Caco-2 (cell line): ENCODE measurements around the gene KDM4B. TPM values are rescaled to one million over a fixed set of nuclear protein-coding genes. Genes with fewer than 3 reads are reported as not detected.

Experiments used
- BruUV-seq: library from RNA; stranded (reverse); fragments of 400-500 nt; replicated peaks from 2 replicates; lab custom pipeline; 2021; lab: Mats Ljungman, UMichigan
- CTCF ChIA-PET: fragments of 300-600 bp; sonication (Branson Sonifier 250); formaldehyde crosslinking; loops from one replicate; lab custom pipeline; 2022; ENCODE audit warnings: antibody characterized with exemption; lab: Charles Lee
- POLR2A ChIA-PET: fragments of 300-600 bp; sonication (Branson Sonifier 250); formaldehyde crosslinking; loops from one replicate; lab custom pipeline; 2022; ENCODE audit warnings: antibody characterized with exemption; lab: Charles Lee
- DNase-seq, 2 experiments: peaks; one replicate each; pipeline versions ENCODE4 v3.0.0 to v3.0.0-alpha.2; 2020 to 2022
- H3K27me3 ChIP-seq: replicated peaks from 2 replicates; pipeline ENCODE4 v1.6.0; 2011; ENCODE audit warnings: low read length; ENCODE audit not compliant: control insufficient read depth, insufficient read depth
- H3K36me3 ChIP-seq: 2 replicates; pipeline ENCODE4 v1.5.1; 2011; ENCODE audit warnings: low read length; ENCODE audit not compliant: control insufficient read depth, insufficient read depth
- H3K4me1 ChIP-seq: fragments of 250-450 bp; sonication (Bioruptor Pico); 2 replicates; pipeline ENCODE4 v1.5.1; 2020; ENCODE audit warnings: mild to moderate bottlenecking
- H3K4me3 ChIP-seq: 2 replicates; pipeline ENCODE4 v1.5.1; 2011; ENCODE audit warnings: low read depth, mild to moderate bottlenecking, control low read depth, low read length
- H3K9me3 ChIP-seq: fragments of 250-450 bp; sonication (Bioruptor Pico); 2 replicates; pipeline ENCODE4 v1.5.1; 2020; ENCODE audit warnings: mild to moderate bottlenecking, moderate library complexity
- H3K27ac Mint-ChIP-seq: one replicate; pipeline ENCODE4 v1.8.0; 2022; ENCODE audit warnings: mixed read lengths; ENCODE audit not compliant: unreplicated experiment
- H3K27me3 Mint-ChIP-seq: one replicate; pipeline ENCODE4 v1.8.0; 2022; ENCODE audit warnings: mixed read lengths; ENCODE audit not compliant: insufficient read depth, unreplicated experiment
- H3K36me3 Mint-ChIP-seq: one replicate; pipeline ENCODE4 v1.8.0; 2022; ENCODE audit warnings: mild to moderate bottlenecking, mixed read lengths; ENCODE audit not compliant: insufficient read depth, unreplicated experiment
- H3K4me1 Mint-ChIP-seq: one replicate; pipeline ENCODE4 v1.8.0; 2022; ENCODE audit warnings: low read depth, mixed read lengths; ENCODE audit not compliant: unreplicated experiment
- H3K4me3 Mint-ChIP-seq: one replicate; pipeline ENCODE4 v1.8.0; 2022; ENCODE audit warnings: mild to moderate bottlenecking, moderate library complexity, mixed read lengths; ENCODE audit not compliant: unreplicated experiment
- H3K9me3 Mint-ChIP-seq: one replicate; pipeline ENCODE4 v1.8.0; 2022; ENCODE audit warnings: mixed read lengths; ENCODE audit not compliant: unreplicated experiment
- intact Hi-C: fragments of 100-400 bp; cut with micrococcal nuclease; formaldehyde crosslinking; loops from one replicate; pipeline ENCODE4 v1.10.0; 2022; ENCODE audit not compliant: unreplicated experiment
- total RNA-seq: library from RNA; stranded (reverse); gene quantifications from 2 replicates; pipeline ENCODE4 v1.2.3, GENCODE V29; 2022
- TF ChIP-seq, protein P1 (sequence below), 2 experiments: fragments of 200-600 bp in 1 of 2; IDR thresholded peaks; 1 replicate in 1 of 2; 2 replicates in 1 of 2; pipeline versions ENCODE4 v1.5.1 to v1.8.0; 2011 to 2022; ENCODE audit warnings: antibody characterized with exemption in 1 of 2, control low read depth in 1 of 2, inconsistent platforms in 1 of 2, low read depth in 1 of 2, low read length in 1 of 2, mild to moderate bottlenecking in 1 of 2, moderate library complexity in 1 of 2; ENCODE audit not compliant: insufficient read depth in 1 of 2, severe bottlenecking in 1 of 2, unreplicated experiment in 1 of 2

Gene KDM4B
- total RNA-seq, 1 experiment from 2014 or later = 27.4 TPM

DNA sequence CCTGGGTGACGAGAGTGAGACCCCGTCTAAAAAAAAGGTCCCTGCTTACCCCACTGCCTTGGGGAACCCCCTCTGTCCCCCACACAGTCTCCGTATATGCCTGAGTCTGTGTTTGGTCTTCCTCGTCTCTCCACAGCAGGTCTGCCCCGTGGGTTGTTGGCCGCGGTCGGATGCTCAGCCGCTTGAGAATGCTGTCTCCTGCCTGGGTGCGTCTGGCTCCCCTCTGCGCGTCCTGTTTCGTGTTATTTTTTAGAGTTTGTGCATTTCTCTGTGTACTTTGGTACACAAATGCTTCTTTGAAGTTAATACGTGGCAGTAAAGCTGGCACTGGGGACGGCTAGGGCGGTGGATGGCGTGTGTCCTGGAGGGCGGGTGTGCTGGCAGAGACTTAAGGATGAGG, 34.9 kb downstream of the KDM4B start:
- POLR2A ChIA-PET = no interaction called here
- intact Hi-C loops = no loop called here
- Histone ChIP-seq H3K4me3 (no peak overlapping the region), H3K27me3 (no peaks in the 10 kb centered on the region), H3K9me3 (no peaks in the 10 kb centered on the region), H3K4me1 (peaks cover 17% of the 10 kb centered on the region; the same call in 1 of the 2 replicates), H3K36me3 (no peaks in the 10 kb centered on the region)
- no peak for DNase-seq
- BruUV-seq = no TSS peak
- TF ChIP-seq, protein P1, sequence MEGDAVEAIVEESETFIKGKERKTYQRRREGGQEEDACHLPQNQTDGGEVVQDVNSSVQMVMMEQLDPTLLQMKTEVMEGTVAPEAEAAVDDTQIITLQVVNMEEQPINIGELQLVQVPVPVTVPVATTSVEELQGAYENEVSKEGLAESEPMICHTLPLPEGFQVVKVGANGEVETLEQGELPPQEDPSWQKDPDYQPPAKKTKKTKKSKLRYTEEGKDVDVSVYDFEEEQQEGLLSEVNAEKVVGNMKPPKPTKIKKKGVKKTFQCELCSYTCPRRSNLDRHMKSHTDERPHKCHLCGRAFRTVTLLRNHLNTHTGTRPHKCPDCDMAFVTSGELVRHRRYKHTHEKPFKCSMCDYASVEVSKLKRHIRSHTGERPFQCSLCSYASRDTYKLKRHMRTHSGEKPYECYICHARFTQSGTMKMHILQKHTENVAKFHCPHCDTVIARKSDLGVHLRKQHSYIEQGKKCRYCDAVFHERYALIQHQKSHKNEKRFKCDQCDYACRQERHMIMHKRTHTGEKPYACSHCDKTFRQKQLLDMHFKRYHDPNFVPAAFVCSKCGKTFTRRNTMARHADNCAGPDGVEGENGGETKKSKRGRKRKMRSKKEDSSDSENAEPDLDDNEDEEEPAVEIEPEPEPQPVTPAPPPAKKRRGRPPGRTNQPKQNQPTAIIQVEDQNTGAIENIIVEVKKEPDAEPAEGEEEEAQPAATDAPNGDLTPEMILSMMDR (IDR thresholded peaks at IDR 0.05; ENCODE audit: insufficient read depth in 1 of 2, low read depth in 1 of 2, low read length in 1 of 2, severe bottlenecking in 1 of 2, unreplicated experiment in 1 of 2) = no peak
- Mint-ChIP-seq H3K27me3 (no peaks in the 10 kb centered on the region), H3K36me3 (no peaks in the 10 kb centered on the region), H3K4me1 (peaks cover 15% of the 10 kb centered on the region), H3K9me3 (peaks cover 9% of the 10 kb centered on the region), H3K27ac (peak overlapping the region; percentile 8), H3K4me3 (no peak overlapping the region)
- CTCF ChIA-PET = interaction anchor here (0.6 kb wide), 1 partner anchor 27 kb away, joined by 3 read pairs; no protein-coding TSS in a partner anchor

DNA sequence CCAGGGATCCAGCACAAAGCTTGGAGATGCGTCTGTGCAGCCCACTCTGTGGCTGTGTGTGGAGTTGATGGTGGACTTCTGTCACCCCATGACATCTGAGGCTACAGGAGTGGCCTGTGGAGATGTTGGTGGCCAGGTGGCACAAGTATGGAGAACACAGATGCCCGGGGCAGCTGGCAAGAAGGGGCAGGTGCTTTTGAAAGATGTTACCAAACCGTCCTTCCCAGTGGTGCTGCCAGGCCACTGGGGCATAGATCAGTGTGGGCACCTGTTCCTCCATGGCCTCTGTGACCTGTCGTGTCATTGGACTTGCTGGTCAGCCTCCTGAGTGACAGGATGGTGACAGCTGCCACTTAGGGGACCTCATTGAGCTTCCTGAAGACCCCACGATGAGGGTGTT, 36.2 kb downstream of the KDM4B start:
- Mint-ChIP-seq H3K4me1 (peaks cover 15% of the 10 kb centered on the region), H3K27ac (no peak overlapping the region), H3K4me3 (no peak overlapping the region), H3K36me3 (no peaks in the 10 kb centered on the region), H3K27me3 (no peaks in the 10 kb centered on the region), H3K9me3 (peaks cover 9% of the 10 kb centered on the region)
- no TSS peak for BruUV-seq
- Histone ChIP-seq H3K4me3 (no peak overlapping the region), H3K27me3 (no peaks in the 10 kb centered on the region), H3K36me3 (no peaks in the 10 kb centered on the region), H3K9me3 (no peaks in the 10 kb centered on the region), H3K4me1 (peaks cover 17% of the 10 kb centered on the region; the same call in 1 of the 2 replicates)
- intact Hi-C loops = no loop called here
- ChIA-PET CTCF (interaction anchor here (0.5 kb wide), 1 partner anchor 227 kb away, joined by 5 read pairs; no protein-coding TSS in a partner anchor), POLR2A (no interaction called here)
- no peak for DNase-seq
- TF ChIP-seq, protein P1 (IDR thresholded peaks at IDR 0.05; ENCODE audit: insufficient read depth in 1 of 2, low read depth in 1 of 2, low read length in 1 of 2, severe bottlenecking in 1 of 2, unreplicated experiment in 1 of 2) = no peak

DNA sequence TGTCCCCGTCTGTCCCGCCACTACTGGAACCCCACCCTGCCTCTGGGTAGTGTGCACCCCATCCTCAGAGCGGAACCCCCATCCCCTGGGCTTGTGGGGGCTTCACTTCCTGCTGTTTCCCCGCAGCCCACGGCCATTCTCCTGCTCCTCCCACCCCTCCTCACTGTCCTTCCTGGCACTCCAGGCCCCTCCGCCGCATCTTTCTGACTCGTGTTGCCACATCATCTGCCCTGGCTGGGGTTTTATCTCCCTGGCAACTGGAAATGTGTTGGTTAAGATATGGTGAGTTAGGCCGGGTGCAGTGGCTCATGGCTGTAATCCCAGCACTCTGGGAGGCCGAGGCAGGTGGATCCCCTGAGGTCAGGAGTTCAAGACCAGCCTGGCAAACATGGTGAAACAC, 37.3 kb downstream of the KDM4B start:
- CTCF ChIA-PET = no interaction called here
- Histone ChIP-seq H3K27me3 (no peaks in the 10 kb centered on the region), H3K36me3 (no peaks in the 10 kb centered on the region), H3K9me3 (no peaks in the 10 kb centered on the region), H3K4me1 (peaks cover 17% of the 10 kb centered on the region; the same call in 1 of the 2 replicates), H3K4me3 (no peak overlapping the region)
- peak overlapping the region; percentile 39 for H3K27ac Mint-ChIP-seq
- POLR2A ChIA-PET = no interaction called here
- peaks cover 9% of the 10 kb centered on the region for H3K9me3 Mint-ChIP-seq
- H3K4me3 Mint-ChIP-seq = no peak overlapping the region
- intact Hi-C loops = no loop called here
- no peaks in the 10 kb centered on the region for H3K27me3 Mint-ChIP-seq
- no TSS peak for BruUV-seq
- H3K4me1 Mint-ChIP-seq = peaks cover 15% of the 10 kb centered on the region
- TF ChIP-seq, protein P1 (IDR thresholded peaks at IDR 0.05; ENCODE audit: insufficient read depth in 1 of 2, low read depth in 1 of 2, low read length in 1 of 2, severe bottlenecking in 1 of 2, unreplicated experiment in 1 of 2) = no peak
- no peak for DNase-seq
- H3K36me3 Mint-ChIP-seq = no peaks in the 10 kb centered on the region
